HG03460 (cell line): ENCODE measurements around the gene MAP4K5.
"Not testable (repeated sequence)": the region's sequence is repeated elsewhere in the genome, so short reads cannot be mapped to it uniquely, and the experiment has no call there.

Source experiments
- ATAC-seq: cut with Tn5 transposase; IDR thresholded peaks from one replicate; pipeline ENCODE4 v1.9.1; 2021; ENCODE audit not compliant: unreplicated experiment

MAP4K5 gene

DNA sequence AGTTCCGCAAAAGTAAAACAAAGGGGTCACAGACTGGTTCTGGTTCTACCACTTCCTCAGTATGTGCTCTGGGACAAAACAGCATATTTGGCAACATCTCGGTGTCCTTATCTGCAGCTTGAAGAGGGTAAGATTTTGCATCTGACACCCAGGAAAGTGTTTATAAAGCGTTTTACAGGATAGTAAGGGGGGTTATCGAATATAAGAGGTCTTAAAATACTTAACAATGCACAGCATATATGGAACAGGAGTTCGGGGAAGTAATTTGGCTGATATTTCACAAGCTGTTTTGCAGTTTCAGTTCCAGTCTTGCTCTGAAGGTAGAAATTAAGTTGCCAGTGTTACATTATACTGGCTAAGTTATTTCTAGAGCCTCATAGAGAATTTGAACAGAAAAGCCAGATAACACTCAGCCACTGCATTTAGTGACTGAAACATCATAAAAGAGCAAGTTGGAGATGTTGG, 904 bp upstream of the MAP4K5 start:
- no peak for ATAC-seq

DNA sequence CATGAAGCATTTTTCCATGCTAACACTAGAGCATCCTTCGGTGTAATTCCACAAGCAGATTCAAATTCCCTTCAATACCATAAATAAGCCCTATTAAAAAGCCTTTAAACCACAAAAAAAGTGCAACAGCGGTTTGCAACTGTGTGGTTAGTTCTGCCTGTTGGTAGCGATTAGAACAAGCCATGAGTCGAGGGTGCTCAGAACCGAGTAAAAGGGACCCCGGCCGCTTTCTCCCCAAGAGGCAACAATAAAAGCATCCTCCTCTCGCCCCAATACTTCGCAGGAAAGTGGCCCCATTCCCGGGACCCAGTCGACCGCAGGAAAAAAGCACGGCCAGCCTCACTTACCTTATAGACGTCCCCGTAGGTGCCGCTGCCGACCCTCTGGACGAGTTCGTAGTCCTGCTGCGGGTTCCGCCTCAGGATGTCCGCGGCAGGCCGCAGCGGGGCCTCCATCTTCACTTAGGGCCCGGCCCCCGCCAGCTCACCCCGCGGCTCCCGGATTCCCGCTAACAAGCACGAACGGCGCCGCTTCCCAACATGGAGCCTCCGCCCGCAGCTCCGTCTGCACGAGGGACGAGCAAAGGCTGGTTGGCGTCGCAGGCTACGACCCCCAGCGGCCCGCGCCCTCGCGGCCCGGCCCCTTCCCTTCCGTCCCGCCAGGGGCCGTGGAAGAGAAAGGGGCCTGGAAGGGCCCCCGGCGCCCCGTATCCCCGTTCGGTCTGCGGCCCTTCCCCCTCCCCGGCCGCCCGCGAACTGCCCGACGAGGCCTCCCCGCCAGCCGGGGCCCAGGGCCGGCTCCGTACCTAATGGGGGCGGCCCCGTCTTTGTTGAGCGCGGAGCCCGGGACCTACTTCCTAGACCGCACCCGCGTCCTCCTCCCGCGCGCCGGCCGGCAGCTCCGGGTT, 521 bp downstream of the MAP4K5 start:
- ATAC-seq = peak; percentile 22

DNA sequence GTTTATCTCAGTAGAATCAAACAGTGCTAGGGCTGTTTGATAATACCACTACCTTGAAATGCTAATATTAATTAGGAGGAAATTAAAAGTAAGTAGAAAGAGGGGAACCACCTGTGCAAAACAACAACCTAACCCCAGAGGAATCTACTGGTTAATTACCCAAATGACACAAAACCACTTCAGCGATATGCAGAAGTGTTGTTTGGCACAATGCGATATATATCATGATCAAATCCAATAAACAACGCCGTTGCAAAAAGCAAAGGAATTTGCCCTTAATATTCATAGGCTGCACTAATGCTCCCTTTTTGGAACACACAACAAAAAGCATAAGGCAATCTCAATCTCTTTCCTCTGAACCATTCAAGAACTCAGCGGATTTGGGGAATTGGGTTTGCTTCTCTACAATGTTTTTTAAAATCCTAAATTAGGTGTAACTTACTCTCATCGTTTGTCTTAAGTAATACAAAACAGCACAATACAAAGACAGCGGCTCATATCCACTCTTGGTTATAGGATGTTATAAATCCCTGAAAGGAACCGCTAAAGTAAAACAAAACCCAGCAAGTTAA, 1.5 kb downstream of the MAP4K5 start:
- no peak for ATAC-seq

DNA sequence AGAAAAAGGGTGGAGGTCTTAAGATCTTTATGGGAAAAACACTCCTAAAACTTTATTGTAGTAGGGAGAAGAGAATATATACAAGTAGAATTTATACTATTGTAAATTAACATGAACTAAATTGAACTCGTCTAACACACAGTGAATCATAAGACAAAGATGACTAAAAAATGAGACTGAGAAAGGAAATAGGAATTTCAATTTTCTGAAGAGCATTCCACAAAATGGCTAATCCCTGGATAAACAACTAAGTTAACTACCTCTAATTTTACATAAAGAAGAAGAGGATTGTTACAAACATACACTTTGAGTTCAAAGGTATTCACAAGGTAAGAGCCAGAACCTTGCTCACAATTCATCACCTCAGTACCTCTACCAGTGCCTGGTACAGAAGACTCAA, 2.0 kb downstream of the MAP4K5 start:
- ATAC-seq = no peak

DNA sequence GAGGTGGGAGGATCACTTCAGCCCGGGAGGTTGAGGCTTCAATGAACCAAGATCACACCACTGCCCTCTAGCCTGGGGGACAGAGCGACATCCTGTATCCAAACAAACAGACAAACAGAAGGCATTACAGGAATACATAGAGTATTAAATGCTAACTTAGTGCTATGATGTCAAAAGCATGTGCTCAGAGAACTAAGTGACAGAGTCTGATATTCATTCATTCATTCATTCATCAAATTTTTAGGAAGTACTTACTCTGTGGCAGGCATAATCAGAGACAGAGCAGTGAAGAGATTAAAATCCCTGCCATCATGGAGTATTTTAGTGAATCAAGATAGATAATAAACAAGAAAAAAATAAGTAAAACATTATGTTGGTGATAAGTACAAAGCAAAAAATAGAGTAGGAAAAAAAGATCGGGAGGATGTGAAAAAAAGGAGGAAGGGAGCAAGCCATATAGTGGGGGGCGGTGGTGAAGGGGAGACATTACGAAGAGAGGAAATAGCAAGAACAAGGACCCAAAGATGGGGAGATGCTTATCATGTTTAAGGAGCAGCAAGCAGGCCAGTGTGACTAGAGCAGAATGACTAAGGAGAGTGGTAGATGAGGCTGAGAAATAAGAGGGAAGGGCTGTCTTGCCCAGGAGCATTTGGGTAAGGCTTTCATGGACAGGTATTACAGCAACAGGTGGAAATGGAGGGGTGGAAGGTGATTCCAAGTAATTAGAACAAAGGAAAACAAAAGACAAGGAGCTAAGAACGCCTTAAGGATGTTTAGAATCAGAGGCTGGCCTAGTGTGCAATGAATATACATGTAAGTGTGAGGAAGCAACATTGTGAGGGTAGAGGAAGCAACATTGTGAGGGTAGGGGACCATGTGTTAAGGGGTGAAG, 2.8 kb downstream of the MAP4K5 start:
- ATAC-seq = no peak

DNA sequence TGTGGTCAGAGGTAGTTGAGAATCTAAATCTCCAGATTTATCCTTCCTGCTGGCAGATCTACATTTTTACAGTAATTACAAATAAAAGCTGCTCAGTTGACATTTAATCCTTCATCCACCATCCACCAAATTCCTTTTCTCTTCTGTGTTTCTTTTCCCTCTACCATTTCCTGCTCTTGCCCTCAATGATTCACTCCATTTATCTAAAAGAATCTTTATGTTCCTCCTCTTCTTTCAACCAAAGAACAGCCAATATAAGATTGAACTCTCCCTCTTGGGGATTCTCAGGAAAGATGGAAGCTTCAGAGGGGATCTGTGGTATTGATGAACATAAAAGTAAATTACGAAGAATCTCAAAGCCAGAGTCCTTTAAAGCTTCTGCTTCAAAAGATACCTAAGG, 4.4 kb downstream of the MAP4K5 start:
- no peak for ATAC-seq

DNA sequence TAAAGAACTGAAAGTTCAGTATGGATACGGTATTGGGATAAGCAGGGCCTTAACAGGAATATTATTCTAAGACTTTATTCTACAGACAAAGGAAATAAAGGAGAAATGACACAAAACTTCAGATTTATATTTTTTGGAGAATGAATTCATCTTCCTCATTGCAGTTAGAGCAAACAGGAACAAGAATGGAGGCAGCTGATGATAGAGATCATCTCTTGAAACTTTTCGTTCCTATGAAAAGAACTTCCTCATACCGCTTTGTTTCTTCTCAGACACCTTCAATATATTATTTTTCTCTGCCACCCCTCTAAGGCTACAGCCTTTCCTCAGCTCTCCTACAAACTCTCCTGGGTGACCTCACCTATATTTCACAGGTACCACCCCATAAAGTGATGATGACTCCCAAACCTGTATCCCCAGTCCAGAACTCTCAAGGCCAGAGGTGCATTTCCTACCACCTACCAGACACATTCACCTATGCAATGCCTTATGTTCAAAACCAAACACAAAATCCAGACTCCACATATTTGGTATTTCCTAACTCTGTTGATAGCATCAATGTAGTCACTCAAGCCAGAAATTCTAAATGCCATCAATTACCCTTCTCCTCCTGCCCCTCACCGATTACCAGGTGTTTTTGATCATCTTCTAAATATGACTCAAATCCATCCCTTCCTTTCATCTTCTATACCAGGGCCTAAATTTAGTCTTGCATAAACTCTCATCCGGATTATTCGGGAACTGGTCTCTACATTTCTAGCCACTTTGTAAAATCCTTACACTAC, 7.4 kb downstream of the MAP4K5 start:
- no peak for ATAC-seq

DNA sequence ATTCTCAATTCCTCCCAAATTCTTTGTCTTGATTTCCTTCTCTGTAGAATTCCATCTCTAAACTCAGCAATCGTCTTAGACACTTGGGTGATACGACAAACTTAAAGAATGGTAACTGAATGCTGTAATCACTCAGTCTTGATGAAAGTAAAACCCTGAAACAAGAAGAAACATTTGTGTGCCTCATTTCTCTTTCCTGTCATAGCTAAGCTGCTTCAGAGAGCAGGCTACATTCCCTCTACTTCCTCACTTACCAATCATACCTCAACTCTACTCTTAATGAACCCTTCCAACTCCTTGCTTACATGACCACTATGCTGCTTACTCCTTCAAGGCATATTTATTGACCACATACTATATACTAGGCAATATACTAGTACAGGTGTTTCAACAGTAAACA, 8.3 kb downstream of the MAP4K5 start:
- ATAC-seq = peak; percentile 43

DNA sequence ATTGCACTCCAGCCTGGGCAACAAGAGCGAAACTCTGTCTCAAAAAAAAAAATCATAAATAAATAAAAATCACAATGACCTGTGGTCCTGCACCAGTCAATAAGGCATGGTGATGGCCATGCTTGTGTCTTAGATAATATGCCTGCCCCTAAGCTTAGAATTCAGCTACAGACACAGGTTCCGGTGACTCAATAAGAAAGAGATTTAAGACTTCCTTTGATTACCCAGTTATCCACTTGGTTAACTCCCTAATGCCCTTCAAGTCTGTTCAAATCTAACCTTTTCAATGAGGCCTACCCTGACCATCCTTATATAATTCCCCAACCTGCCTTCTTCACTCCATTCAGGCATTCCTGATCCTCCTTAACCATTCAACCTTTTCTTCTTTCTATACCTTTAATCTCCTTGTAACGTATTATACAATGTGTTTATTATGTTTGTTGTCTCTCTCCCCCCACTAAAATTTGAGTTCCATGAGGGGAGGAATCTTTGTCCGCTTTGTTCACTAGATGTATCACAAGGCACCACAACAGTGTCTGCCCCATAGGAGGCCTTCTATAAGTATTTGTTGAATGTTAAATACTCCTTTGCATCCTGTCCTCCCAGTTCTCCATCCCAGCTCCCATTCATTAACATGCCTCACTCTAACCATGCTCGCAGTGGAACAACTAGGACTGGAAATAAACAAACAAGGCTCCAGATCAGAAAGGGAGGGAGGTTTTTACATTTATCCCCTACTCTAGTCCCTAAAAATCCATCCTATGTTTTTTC, 8.9 kb downstream of the MAP4K5 start:
- no peak for ATAC-seq

DNA sequence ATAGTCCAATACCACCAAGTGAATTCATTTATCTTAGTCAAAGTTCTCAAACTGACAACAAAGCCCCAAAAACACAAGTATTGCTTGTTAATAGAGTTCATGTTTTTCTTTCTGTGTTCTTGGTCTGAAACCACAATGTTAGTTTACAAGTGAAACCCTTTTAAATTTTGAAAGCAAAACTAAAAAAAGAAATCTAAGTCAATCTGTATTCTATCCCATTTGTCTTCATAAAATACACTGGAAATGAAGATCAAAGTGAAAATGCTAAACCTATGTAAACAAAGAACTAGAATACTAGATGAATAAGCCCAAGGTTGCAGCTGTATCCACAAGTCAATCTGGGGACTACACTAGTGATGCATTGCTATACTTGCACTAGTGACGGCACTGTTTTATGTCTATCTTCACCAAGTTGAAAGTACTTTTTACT, 10.4 kb downstream of the MAP4K5 start:
- peak; percentile 41 for ATAC-seq

DNA sequence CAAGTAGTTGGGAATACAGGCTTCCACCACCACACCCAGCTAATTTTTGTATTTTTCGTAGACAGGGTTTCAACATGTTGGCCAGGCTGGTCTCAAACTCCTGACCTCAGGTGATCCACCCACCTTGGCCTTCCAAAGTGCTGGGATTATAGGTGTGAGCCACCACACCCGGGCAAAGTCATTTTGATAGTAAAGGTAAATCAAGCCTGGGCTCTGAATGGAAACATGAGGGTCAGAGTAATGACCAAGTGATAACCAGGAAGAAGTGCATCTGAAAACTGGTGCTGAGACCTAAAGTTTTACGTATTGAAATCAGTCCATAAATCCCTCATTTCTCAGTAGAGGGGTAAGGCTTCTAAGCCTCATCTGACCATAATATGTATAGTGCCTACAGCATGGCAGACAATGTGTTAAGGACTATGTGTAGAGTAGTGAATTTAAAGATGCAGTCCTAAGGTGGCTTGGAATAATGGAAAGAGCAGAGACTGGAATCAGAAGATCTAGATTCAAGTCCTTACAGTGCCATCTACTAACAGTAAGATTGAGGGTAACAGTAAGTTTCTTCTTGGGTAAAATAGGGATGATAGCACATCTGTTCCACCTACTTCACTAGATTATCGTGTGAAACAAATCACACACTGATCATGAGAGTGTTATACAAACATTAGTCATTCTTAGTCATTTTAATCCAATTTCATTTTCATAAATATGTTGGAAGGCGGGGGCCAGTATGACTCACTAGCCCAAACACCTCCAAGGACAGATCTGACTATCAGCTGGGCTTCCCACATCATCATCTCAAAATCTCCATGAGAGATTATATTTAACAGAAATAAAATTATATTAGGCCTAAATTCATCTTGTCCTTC, 11.2 kb downstream of the MAP4K5 start:
- ATAC-seq = peak; percentile 61

DNA sequence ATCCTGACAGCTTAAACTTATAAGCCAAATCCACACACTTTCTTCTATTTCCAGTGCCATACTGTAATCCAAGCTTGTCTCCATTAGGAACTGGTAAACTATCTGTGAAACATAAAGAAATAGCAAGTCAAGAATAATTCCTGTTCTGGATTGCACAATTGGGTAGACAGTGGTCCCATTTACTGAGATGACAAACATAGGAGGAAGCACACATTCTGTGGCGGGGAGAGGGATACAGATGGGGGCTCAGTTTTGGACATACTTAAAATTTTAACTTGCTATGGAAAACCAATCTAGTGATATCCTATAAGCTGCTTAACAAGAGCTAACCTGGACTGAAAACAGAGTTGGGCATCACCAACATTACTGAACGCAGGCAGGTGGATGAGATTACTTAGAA, 16.3 kb downstream of the MAP4K5 start:
- ATAC-seq = no peak

DNA sequence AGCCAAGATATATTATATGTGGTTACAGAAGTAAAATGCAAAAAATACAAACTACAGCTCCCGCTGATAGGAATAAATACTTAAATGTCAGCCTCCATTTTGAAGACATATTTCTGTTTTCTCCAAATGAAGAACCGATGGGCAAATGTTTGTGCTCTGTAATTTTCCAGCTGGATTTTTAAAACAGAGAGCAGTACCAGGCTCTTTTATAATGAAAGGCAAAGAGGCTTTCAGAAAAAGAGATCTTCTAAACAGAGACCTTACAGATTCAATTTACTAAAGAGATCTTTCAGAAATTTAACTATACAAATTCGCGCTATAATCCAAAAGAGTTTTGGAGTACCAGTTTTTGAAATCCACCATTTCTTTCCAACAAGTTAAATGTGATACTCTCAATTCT, 19.9 kb downstream of the MAP4K5 start:
- no peak for ATAC-seq

DNA sequence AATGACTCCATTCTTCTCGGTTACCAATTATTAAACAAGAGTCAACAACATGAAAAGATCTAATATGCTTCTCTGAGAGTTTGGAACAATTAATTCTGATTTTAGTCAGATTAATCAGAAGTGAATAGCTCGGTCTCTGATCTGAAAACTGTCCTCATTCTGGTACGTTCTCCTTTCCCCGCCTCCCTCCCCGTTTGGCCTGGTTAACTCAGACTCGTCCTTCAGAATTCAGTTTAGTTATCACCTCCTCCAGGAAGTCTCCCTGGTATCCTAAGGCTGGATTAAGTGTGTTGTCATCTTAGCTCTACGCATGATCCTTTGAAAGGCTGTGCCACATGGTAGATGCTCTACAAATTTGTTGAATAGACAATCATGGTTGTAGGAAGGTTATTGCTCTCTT, 22.2 kb downstream of the MAP4K5 start:
- ATAC-seq = no peak

DNA sequence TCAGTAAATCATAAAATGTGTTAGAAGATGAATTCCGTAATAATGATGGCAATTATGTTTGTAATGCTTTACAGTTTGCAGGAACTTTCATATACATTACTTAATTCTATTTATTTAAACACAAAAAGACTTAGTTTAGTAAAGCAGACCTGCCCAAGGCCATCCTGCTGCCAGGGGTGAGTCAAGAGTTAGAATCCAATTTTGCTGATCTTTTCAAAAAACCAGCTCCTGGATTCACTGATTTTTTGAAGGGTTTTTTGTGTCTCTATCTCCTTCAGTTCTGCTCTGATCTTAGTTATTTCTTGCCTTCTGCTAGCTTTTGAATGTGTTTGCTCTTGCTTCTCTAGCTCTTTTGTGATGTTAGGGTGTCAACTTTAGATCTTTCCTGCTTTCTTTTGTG, 25.3 kb downstream of the MAP4K5 start:
- not testable (repeated sequence) for ATAC-seq

DNA sequence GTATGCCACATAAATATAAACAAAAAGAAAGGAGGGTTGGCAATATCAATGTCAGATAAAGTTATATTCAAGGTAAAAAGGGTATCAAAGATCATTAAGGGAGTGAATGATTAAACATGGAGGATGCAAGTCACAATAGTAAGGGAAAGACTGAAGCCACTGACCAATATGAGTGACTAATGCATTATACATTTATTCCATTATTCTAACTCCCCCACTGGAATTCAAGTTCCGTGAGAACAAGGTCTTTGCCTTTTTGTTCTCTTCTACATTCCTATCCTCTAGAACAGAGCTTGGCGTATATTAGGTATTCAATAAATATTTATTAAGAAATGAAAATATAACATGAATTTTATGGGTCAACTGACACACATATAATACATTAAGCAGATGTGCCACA, 30.7 kb downstream of the MAP4K5 start:
- ATAC-seq = no peak

DNA sequence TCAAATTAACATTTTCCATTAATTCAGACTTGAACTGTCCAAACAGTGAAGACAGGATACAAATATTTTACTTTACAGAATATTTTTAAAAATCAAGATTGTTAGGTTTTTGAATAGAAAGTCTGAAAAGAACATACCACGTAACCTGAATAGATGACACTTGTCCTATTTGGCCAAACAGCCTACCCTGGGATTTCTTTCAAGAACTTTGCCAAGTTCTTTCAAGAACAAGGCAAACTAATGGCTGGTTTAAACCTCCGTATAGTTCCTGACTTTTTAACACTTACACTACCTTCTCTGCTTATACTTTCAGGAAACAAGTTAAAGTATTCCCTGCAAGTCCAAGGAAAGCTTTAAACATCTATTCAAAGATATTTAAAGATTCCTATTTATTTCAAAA, 35.0 kb downstream of the MAP4K5 start:
- no peak for ATAC-seq

DNA sequence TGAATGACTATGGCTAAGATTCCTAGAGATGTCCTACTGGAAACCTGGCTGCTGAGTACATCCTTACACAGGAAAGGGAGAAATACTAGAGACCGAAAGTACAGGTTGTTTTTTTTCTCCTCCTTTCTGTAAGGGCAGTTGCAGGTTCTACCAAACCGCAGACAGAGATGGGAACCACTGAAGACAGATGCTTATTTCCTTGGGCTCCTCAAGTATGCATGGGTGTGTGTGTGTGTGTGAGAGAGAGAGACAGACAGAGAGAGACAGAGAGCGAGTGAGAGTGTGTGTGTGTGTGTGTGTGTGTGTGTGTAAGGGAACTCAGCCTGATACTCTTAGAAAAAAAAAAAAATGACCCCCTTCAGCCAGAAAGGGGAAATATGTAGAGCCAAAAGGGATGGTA, 42.5 kb downstream of the MAP4K5 start:
- ATAC-seq = no peak

DNA sequence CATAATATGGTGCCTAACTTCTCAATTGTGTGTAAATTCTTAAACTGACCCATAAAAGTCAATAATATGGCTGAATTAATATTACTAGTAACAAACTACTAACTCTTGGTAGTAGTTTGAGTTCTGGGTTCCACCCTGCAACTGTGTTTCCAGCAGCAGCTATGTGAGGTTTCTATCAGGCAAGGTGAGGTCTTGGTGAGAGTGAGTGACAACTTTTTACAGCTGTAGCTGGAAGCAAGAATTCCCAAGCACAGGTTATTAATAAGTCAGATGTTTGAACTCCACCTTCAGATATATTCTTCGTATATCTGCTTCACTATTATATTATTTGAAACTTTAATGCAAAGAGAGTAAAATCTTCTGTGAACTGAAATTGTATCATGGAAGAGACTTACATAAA, 43.8 kb downstream of the MAP4K5 start:
- no peak for ATAC-seq
